MM.1S (cell line): Measurements from ENCODE around the gene CHCHD3.

Source experiments
- DNase-seq: peaks from one replicate; pipeline ENCODE4 v3.0.0-alpha.2; 2015
- H2AFZ ChIP-seq: fragments of 300-600 bp; sonication (generic); 2 replicates; pipeline ENCODE4 v1.6.0; 2016; ENCODE audit warnings: antibody characterized with exemption, low read length
- H3F3A ChIP-seq: fragments of 300-600 bp; sonication (generic); 2 replicates; pipeline ENCODE4 v1.6.1; 2016; ENCODE audit warnings: mild to moderate bottlenecking, antibody characterized with exemption, low read length, moderate library complexity, mixed read lengths; ENCODE audit not compliant: insufficient read depth
- H3K27ac ChIP-seq: fragments of 300-600 bp; sonication (generic); 2 replicates; pipeline ENCODE4 v1.5.1; 2016; ENCODE audit warnings: mild to moderate bottlenecking, low read length
- H3K27me3 ChIP-seq: fragments of 300-600 bp; sonication (generic); replicated peaks from 2 replicates; pipeline ENCODE4 v1.6.0; 2016; ENCODE audit warnings: low read length; ENCODE audit not compliant: insufficient read depth
- H3K36me3 ChIP-seq: fragments of 300-600 bp; sonication (generic); replicated peaks from 2 replicates; pipeline ENCODE4 v1.6.1; 2016; ENCODE audit warnings: mild to moderate bottlenecking, low read length, mixed read lengths; ENCODE audit not compliant: insufficient read depth
- H3K4me1 ChIP-seq: fragments of 300-600 bp; sonication (generic); 2 replicates; pipeline ENCODE4 v1.6.1; 2016; ENCODE audit warnings: low read length, mixed read lengths
- H3K4me2 ChIP-seq: fragments of 300-600 bp; sonication (generic); 2 replicates; pipeline ENCODE4 v1.6.0; 2016; ENCODE audit warnings: low read depth, low read length
- H3K4me3 ChIP-seq: fragments of 300-600 bp; sonication (generic); 2 replicates; pipeline ENCODE4 v1.5.1; 2016; ENCODE audit warnings: low read length, mixed read lengths
- H3K79me2 ChIP-seq: fragments of 300-600 bp; sonication (generic); 2 replicates; pipeline ENCODE4 v1.6.1; 2016; ENCODE audit warnings: mixed run types, low read length, mixed read lengths
- H3K9ac ChIP-seq: fragments of 300-600 bp; sonication (generic); 2 replicates; pipeline ENCODE4 v1.6.1; 2016; ENCODE audit warnings: low read length, mixed read lengths
- H3K9me2 ChIP-seq: fragments of 300-600 bp; sonication (generic); replicated peaks from 2 replicates; pipeline ENCODE4 v1.6.1; 2016; ENCODE audit warnings: mild to moderate bottlenecking, low read length, mixed read lengths; ENCODE audit not compliant: insufficient read depth
- H3K9me3 ChIP-seq: fragments of 300-600 bp; sonication (generic); replicated peaks from 2 replicates; pipeline ENCODE4 v1.6.1; 2016; ENCODE audit warnings: mild to moderate bottlenecking, low read length, mixed read lengths; ENCODE audit not compliant: insufficient read depth
- H4K20me1 ChIP-seq: fragments of 300-600 bp; sonication (generic); 2 replicates; pipeline ENCODE4 v1.6.1; 2016; ENCODE audit warnings: mild to moderate bottlenecking, low read length, moderate library complexity, mixed read lengths; ENCODE audit not compliant: insufficient read depth
- CTCF ChIP-seq: fragments of 300-600 bp; sonication (generic); IDR thresholded peaks from 2 replicates; pipeline ENCODE4 v1.5.1; 2016; ENCODE audit warnings: antibody characterized with exemption, low read length, mixed read lengths
- EZH2 ChIP-seq: fragments of 300-600 bp; sonication (generic); optimal IDR thresholded peaks from 2 replicates; pipeline ENCODE3; 2017; ENCODE audit warnings: low read depth, mild to moderate bottlenecking, antibody characterized with exemption, low read length, mixed read lengths
- EZH2phosphoT487 ChIP-seq: fragments of 300-600 bp; sonication (generic); IDR thresholded peaks from 2 replicates; pipeline ENCODE4 v1.6.1; 2018; ENCODE audit warnings: antibody characterized with exemption, low read length

CHCHD3 gene

GRCh38 chr7:132966754-132967469, 115.0 kb downstream of the CHCHD3 start:
- H3K4me3 ChIP-seq: no peak overlapping the region

DNA sequence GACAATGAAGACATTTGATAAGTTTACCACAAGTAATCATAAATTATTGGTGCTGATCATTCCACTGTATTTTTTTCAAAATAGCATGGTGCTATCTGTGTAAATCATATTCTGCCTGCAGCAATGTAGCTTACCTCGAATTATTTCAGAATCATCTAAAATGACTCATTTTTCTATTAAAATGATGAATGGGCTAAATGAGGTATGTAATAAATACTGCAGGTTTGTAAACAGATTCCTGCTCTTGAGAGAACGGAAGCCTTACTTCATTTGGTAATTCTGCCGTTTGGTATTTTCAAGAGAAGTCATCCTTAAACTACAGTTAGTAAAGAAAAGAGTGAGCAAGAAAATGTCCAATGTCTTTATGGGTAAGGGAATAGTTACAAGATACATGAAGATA, 115.9 kb downstream of the CHCHD3 start:
- no peak overlapping the region for H3K4me2 ChIP-seq
- TF ChIP-seq CTCF (no peak), EZH2phosphoT487 (no peak), EZH2 (no peak)
- no peak overlapping the region for H3K4me3 ChIP-seq
- no peaks in the 10 kb centered on the region for H3F3A ChIP-seq
- H2AFZ ChIP-seq: no peak overlapping the region
- 0 out of 2 replicates have a peak, but pooled peaks cover 3% of the 10 kb centered on the region for H4K20me1 ChIP-seq
- DNase-seq: no peak
- no peaks in the 10 kb centered on the region for H3K9me3 ChIP-seq
- H3K27ac ChIP-seq: no peak overlapping the region
- H3K27me3 ChIP-seq: no peaks in the 10 kb centered on the region
- H3K4me1 ChIP-seq: peaks cover 20% of the 10 kb centered on the region
- H3K9ac ChIP-seq: no peak overlapping the region
- H3K9me2 ChIP-seq: no peaks in the 10 kb centered on the region
- peaks cover 55% of the 10 kb centered on the region for H3K79me2 ChIP-seq
- no peaks in the 10 kb centered on the region for H3K36me3 ChIP-seq

More at GRCh38 chr7:132966754-132967469, 115.0 kb downstream of the CHCHD3 start:
- no peak for DNase-seq
- Histone ChIP-seq H3F3A (no peaks in the 10 kb centered on the region), H3K9ac (no peak overlapping the region), H3K4me2 (no peak overlapping the region), H3K4me1 (peaks cover 20% of the 10 kb centered on the region), H3K79me2 (peaks cover 50% of the 10 kb centered on the region), H3K9me2 (no peaks in the 10 kb centered on the region), H3K27ac (no peak overlapping the region), H3K36me3 (no peaks in the 10 kb centered on the region), H3K27me3 (no peaks in the 10 kb centered on the region), H3K9me3 (no peaks in the 10 kb centered on the region), H4K20me1 (0 out of 2 replicates have a peak, but pooled peaks cover 3% of the 10 kb centered on the region), H2AFZ (no peak overlapping the region)
- TF ChIP-seq CTCF (no peak), EZH2 (no peak), EZH2phosphoT487 (no peak)

DNA sequence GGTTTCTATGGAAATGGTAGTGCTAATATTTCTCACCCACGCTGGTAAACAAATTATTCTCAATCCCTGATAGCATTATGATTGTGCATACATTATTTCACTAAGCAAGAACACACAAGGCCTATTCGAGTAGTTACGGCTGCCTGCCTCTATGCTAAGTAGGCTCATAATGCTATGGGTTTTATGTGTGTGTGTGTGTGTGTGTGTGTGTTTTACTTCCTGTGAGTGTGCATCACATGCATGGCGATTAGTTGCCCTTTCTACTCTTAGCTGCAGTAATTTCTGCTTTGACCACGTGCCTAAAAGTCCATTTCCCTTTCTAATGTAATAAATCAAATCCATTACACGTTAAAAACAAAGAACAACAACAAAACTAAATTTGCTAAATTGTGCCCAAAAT, 117.0 kb downstream of the CHCHD3 start:
- H4K20me1 ChIP-seq: 0 out of 2 replicates have a peak, but pooled peaks cover 3% of the 10 kb centered on the region
- H3K4me3 ChIP-seq: no peak overlapping the region
- no peaks in the 10 kb centered on the region for H3F3A ChIP-seq
- peaks cover 19% of the 10 kb centered on the region for H3K4me1 ChIP-seq
- H2AFZ ChIP-seq: no peak overlapping the region
- H3K9me3 ChIP-seq: no peaks in the 10 kb centered on the region
- DNase-seq: no peak
- H3K79me2 ChIP-seq: peaks cover 54% of the 10 kb centered on the region
- H3K9ac ChIP-seq: no peak overlapping the region
- H3K9me2 ChIP-seq: no peaks in the 10 kb centered on the region
- no peak overlapping the region for H3K4me2 ChIP-seq
- H3K36me3 ChIP-seq: no peaks in the 10 kb centered on the region
- H3K27me3 ChIP-seq: no peaks in the 10 kb centered on the region
- TF ChIP-seq EZH2: no peak
- no peak for TF ChIP-seq EZH2phosphoT487
- no peak for TF ChIP-seq CTCF
- no peak overlapping the region for H3K27ac ChIP-seq
